DND-41 (cell line): ENCODE measurements around the gene GPR4.

Source experiments
- ATAC-seq: fragments of 200-7000 bp; cut with Tn5 transposase; 3 replicates; pipeline ENCODE4 v1.9.1; 2021; ENCODE audit warnings: low read depth; ENCODE audit not compliant: insufficient read depth
- DNase-seq: peaks from one replicate; pipeline ENCODE4 v3.0.0-alpha.2; 2020
- H2AFZ ChIP-seq: 2 replicates; pipeline ENCODE4 v1.6.0; 2012; ENCODE audit warnings: low read depth, low read length
- H3K27ac ChIP-seq: 2 replicates; pipeline ENCODE4 v1.5.1; 2012; ENCODE audit warnings: low read length, inconsistent platforms
- H3K27me3 ChIP-seq: fragments of 200-600 bp; sonication (generic); 2 replicates; pipeline ENCODE4 v1.6.0; 2012; ENCODE audit warnings: low read length, mild to moderate bottlenecking, inconsistent platforms; ENCODE audit not compliant: insufficient read depth, poor library complexity
- H3K36me3 ChIP-seq: 2 replicates; pipeline ENCODE4 v1.5.1; 2012; ENCODE audit warnings: low read length, inconsistent platforms; ENCODE audit not compliant: insufficient read depth
- H3K4me1 ChIP-seq: 2 replicates; pipeline ENCODE4 v1.5.1; 2012; ENCODE audit warnings: mild to moderate bottlenecking, low read length; ENCODE audit not compliant: insufficient read depth
- H3K4me2 ChIP-seq: 2 replicates; pipeline ENCODE4 v1.6.0; 2012; ENCODE audit warnings: mild to moderate bottlenecking, moderate library complexity, low read length, inconsistent platforms; ENCODE audit not compliant: insufficient read depth
- H3K4me3 ChIP-seq, 2 experiments: fragments of 200-600 bp in 1 of 2; shearing (Covaris generic) in 1 of 2; 2 replicates each; pipeline ENCODE4 v1.5.1; 2012 to 2016; ENCODE audit warnings: inconsistent platforms in 2 of 2, low read length in 2 of 2, mild to moderate bottlenecking in 2 of 2, low read depth in 1 of 2, moderate library complexity in 1 of 2
- H3K79me2 ChIP-seq: 2 replicates; pipeline ENCODE4 v1.6.0; 2012; ENCODE audit warnings: low read length, inconsistent platforms; ENCODE audit not compliant: insufficient read depth
- H3K9ac ChIP-seq: 2 replicates; pipeline ENCODE4 v1.6.0; 2012; ENCODE audit warnings: low read depth, mild to moderate bottlenecking, inconsistent platforms, low read length, moderate library complexity
- H3K9me3 ChIP-seq: 2 replicates; pipeline ENCODE4 v1.5.1; 2012; ENCODE audit warnings: low read length, moderate library complexity, mild to moderate bottlenecking, inconsistent platforms; ENCODE audit not compliant: insufficient read depth, severe bottlenecking
- H4K20me1 ChIP-seq: 2 replicates; pipeline ENCODE4 v1.6.0; 2012; ENCODE audit warnings: low read length; ENCODE audit not compliant: insufficient read depth
- CTCF ChIP-seq: IDR thresholded peaks from 2 replicates; pipeline ENCODE4 v1.5.1; 2012; ENCODE audit warnings: borderline replicate concordance, low read length, moderate library complexity, mild to moderate bottlenecking; ENCODE audit not compliant: poor library complexity, severe bottlenecking; ENCODE audit errors: extremely low read depth
- EZH2 ChIP-seq: IDR thresholded peaks from 3 replicates; pipeline ENCODE4 v1.6.1; 2012; ENCODE audit warnings: borderline replicate concordance, low read depth, mild to moderate bottlenecking, moderate library complexity, low read length, inconsistent platforms; ENCODE audit not compliant: severe bottlenecking

Gene GPR4

DNA sequence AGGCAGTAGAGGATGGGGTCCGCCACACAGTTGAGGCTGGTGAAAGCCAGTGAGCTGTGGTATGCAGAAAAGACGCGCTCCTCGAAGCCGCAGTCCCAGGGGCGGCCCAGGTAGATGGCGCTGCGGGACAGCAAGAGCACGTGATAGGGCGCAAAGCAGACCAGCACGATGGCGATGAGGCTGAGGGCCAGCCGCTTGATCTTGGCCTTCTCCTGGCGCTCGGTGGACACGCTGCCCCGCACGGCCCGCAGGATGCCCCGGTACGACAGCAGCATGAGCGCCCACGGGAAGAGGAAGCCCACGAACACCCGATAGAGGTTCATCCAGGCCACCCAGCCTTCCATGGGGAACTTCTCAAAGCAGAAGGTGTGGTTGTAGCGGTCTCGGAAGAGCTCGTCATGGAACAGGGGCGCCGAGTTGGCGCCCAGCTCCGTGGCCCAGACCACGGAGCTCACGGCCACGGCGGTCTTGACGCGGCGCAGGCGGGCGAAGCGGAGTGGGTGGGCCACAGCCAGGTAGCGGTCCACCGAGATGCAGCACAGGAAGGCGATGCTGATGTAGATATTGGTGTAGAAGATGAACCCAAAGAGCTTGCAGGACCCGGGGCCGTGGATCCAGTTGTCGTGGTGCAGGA lies 10.9 kb downstream of the GPR4 start:
- Histone ChIP-seq H2AFZ (no peak overlapping the region), H3K9ac (no peak overlapping the region), H3K9me3 (no peaks in the 10 kb centered on the region), H4K20me1 (no peaks in the 10 kb centered on the region), H3K4me3 (no peak overlapping the region), H3K36me3 (no peaks in the 10 kb centered on the region), H3K4me1 (no peaks in the 10 kb centered on the region), H3K4me2 (no peak overlapping the region), H3K27ac (no peak overlapping the region), H3K27me3 (no peaks in the 10 kb centered on the region), H3K79me2 (no peaks in the 10 kb centered on the region)
- TF ChIP-seq EZH2 (no peak), CTCF (peak; percentile 51)
- DNase-seq (no peak), ATAC-seq (no peak)

GRCh38 chr19:45590300-45591003 lies 11.6 kb downstream of the GPR4 start:
- Histone ChIP-seq H3K36me3 (no peaks in the 10 kb centered on the region), H3K4me3 (no peak overlapping the region), H3K4me1 (peaks cover 2% of the 10 kb centered on the region), H2AFZ (no peak overlapping the region), H4K20me1 (no peaks in the 10 kb centered on the region), H3K9ac (no peak overlapping the region), H3K27ac (no peak overlapping the region), H3K4me2 (no peak overlapping the region), H3K9me3 (no peaks in the 10 kb centered on the region), H3K79me2 (no peaks in the 10 kb centered on the region), H3K27me3 (no peaks in the 10 kb centered on the region)
- ATAC-seq, result no peak
- no peak for DNase-seq
- TF ChIP-seq EZH2, result no peak
- no peak for TF ChIP-seq CTCF

DNA sequence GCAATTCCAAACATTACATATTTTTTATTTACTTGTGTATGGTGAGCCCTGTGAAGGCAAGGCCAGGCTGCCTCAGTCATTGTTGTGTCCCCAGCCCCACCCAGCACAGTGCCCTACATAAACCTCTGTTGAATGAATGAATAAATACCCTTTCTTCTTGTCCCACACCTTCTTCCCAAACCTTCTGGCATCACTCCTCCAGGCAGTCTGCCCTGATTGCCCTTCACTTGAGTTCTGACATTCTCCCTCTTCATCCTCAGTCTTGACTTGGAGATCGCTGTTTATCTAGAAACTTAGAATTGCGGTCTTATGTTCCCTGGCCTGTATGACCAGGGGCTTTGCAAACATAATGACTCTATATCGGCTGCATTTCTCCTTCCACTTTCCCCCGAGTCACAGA lies 12.2 kb downstream of the GPR4 start:
- TF ChIP-seq EZH2 (no peak), CTCF (no peak)
- DNase-seq, result no peak

More for the DNA sequence above, 12.2 kb downstream of the GPR4 start:
- H4K20me1 ChIP-seq, result no peaks in the 10 kb centered on the region
- no peak overlapping the region for H3K9ac ChIP-seq
- no peak overlapping the region for H3K4me2 ChIP-seq
- H2AFZ ChIP-seq, result no peak overlapping the region
- H3K4me1 ChIP-seq, result peaks cover 8% of the 10 kb centered on the region
- H3K79me2 ChIP-seq, result no peaks in the 10 kb centered on the region
- no peaks in the 10 kb centered on the region for H3K36me3 ChIP-seq
- H3K27ac ChIP-seq, result no peak overlapping the region
- no peaks in the 10 kb centered on the region for H3K27me3 ChIP-seq
- no peak for ATAC-seq
- no peaks in the 10 kb centered on the region for H3K9me3 ChIP-seq
- H3K4me3 ChIP-seq, result no peak overlapping the region
